ENCODE data around the gene MMS19.
A peak's percentile ranks its signal among the peaks of the same experiment; 100 is the strongest.

MMS19 gene, protein sequence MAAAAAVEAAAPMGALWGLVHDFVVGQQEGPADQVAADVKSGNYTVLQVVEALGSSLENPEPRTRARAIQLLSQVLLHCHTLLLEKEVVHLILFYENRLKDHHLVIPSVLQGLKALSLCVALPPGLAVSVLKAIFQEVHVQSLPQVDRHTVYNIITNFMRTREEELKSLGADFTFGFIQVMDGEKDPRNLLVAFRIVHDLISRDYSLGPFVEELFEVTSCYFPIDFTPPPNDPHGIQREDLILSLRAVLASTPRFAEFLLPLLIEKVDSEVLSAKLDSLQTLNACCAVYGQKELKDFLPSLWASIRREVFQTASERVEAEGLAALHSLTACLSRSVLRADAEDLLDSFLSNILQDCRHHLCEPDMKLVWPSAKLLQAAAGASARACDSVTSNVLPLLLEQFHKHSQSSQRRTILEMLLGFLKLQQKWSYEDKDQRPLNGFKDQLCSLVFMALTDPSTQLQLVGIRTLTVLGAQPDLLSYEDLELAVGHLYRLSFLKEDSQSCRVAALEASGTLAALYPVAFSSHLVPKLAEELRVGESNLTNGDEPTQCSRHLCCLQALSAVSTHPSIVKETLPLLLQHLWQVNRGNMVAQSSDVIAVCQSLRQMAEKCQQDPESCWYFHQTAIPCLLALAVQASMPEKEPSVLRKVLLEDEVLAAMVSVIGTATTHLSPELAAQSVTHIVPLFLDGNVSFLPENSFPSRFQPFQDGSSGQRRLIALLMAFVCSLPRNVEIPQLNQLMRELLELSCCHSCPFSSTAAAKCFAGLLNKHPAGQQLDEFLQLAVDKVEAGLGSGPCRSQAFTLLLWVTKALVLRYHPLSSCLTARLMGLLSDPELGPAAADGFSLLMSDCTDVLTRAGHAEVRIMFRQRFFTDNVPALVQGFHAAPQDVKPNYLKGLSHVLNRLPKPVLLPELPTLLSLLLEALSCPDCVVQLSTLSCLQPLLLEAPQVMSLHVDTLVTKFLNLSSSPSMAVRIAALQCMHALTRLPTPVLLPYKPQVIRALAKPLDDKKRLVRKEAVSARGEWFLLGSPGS

DNA sequence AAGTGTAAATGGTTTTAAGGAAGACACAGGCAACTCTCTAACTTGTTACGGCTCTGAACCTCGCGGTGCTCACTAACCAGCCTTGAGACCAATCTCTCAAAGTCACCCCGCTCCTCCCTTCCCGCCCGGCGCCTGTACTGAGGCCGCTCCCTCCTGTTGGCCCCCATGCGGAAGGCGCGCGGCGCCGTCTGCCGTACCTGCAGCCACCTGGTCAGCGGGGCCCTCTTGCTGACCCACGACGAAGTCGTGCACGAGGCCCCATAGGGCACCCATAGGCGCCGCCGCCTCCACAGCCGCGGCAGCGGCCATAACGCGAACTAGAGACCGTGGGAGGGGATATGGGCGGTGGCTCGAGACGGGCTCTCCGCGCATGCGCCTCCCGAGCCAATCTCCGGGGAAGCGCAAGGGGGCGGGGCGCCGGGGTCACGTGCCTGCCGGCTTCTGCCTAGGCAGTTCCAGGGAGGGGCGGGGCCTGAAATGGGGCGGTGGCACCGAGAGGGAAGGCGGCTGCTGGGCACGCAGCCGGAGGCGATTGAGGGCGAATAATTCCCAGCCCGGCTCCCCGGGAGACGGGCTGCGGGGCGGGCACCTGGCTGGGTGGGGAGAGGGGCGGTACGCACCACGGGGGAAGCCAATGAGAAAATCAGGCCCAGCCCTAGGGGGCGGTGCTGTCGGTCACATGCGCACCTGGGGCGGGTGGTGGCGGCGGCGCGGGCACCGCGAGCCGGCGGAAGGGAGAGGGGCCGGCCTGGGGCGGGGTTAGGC lies at the start of gene MMS19:
TSS of gene MMS19 (minus strand) at position 347 of the 765 bp plus-strand sequence. CDS start at position 309, 38 bp downstream.
- peak; percentile 99 for DNase-seq

DNA sequence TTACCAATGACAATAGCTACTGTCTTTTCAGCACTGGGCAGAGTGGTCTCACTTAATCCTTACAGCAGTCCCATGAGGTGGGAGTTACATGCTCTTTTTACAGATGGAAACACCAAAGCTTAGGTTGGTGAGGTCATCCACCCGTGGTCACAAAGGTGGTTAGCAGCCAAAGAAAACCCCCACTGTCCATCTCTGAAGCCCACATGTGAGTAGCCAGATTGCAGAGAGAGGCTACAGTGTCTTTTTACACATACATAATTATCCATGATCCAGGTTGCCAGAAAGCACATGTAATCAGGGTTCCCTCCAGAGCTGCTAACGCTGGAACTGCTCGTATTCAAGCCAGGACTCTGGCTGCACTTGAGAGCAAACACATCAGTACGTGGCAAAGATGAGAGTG lies 49.7 kb upstream of the MMS19 start:
- no peak for DNase-seq

DNA sequence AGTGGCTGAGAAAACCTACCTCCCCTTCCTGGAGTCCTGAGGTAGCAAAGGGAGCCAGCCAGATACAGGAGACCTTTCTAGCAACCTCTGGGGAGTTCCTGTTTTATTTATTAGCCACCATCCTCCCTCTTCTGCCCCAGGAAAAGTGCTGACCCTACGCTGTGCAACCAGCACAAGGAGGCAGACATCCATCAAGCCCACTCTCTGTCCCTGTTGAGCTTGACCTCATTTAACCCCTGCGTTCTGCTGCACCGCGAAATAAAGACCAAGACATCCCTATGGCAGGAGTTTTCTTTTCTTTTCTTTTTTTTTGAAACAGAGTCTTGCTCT lies 49.0 kb upstream of the MMS19 start:
- DNase-seq: no peak

DNA sequence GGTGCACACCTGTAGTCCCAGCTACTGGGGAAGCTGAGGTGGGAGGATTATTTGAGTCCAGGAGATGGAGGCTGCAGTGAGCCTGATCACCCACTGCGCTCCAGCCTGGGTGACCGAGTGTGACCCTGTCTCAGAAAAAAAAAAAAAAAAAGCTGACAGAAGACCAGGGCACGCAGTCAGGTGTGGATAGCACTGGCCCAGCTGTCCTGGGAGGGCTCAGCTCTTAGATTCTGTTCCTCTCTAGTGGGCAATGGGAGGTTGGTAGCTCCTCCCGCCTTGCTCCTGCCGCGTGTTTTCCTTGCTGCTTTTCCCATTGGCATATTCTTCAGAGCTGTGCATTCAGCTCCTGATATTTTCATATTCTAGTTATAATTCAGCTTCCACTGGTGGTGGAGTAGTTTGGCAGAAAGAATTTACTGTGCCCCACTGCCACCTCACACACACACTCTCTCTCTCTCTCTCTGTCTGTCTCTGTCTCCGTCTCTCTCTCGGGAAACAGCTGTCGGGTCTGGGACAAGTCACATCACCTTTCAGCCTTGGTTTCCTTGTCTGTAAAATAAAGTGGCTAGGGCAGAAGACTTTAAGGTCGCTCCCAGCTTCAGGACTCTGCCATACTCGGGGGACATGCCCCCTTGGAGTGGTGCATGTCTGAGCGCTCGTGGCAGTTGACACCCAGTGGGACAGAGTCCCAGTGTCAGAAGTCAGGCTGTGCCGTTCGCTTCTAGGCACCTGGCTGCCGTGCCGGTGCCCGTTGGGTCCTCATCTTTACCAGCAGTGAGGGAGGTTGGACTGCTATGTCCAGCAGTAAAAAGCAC lies 48.4 kb upstream of the MMS19 start:
- no peak for DNase-seq

DNA sequence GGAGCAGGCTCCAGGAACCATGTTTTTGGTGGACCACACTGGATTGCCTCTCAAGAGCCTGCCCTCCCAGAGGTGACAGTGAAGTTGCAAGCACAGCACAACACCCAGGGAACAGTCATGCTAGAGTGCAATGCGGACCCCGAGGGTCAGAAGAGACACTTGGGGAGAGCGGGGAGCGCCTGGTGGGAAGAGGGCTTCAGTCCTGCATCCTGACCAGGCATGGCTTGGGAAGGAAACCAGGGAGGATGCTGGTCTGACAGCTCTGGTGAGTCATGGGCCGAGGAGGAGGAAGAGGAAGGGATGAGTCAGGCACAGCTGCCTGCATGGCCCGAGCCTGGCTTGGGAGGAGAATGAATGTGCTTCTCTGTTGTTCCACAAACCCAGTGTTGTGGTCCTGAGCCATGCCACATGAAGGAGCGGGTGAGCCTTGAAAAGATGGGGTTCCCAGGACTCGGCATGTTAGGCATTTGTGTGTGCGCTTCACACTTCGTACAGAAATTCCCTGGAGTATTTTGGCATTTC lies 44.9 kb upstream of the MMS19 start:
- DNase-seq: peak; percentile 59

DNA sequence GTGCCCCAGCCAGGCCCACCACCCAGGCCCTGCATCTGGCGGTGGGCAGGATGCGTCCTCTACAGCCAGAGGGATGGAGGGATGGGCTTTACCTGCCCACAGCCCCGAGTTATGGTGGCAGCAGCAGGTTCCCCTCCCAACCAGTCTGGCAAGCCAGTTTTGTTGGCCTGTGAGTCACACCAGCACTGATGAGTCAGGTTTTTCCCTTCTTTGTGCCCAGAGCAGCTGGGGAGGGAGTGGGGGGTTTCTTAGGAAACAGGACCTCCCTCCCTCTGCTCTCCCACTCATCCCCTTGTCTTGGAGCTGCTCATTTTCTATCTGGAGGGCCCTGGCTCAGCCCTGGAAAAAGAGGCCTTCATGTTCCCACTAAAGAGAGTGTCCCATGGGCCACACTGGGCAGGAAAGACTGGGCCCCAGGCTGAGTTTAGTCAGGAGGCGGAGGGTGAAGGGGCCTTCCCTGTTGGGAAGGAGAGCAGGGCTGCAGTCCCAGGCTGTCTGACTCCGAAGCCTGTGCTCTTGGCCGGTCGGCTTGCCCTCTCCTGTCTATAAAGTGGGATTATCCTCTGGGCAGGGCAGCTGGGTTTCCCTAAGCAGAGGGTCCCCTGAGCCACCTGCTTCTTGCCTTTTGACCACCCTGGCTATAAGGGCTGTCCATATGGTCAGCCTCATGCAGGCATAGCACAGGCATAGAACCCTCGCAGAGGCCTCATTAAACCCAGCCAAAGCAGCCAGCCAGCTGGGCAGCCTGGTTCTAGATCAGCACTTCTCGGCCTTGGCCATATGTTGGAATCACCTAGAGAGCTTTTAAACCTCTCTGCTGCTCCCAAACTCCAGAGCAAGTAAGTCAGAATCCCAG lies 44.2 kb upstream of the MMS19 start:
- peak; percentile 40 for DNase-seq

DNA sequence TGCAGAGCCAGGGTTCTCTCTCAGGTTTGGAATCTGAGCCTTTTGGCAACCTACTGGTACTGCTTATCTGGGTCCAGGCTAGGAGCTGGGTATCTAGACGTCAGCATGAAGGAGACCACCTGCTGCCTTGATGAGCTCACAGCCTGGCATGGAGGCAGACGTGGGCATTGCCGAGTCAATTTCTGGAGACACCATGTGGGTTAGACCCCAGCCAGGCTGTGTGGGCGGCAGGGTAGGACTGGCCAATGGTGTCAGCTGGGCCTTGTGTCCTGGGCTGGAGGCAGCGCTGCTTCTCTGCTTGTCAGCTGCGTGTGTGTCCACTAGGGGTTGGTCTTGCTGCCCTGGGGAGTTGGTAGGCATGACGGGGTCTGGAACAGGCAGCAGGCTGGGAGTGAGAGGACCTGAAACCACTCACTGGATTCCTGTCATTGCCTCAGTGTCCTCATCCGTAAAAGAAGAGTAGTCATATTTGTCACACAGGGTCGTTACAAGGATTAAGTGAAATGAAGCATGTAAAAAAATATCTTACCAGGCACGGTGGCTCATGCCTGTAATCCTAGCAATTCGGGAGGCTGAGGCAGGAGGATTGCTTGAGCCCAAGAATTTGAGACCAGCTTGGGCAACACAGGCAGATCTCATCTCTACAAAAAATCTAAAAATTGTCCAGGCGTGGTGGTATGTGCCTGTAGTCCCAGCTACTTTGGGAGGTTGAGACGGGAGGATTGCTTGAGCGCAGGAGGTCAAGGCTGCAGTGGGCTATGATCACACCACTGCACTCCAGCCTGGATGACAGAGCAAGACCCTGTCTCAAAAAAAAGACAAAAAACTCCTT lies 42.7 kb upstream of the MMS19 start:
- DNase-seq: no peak

DNA sequence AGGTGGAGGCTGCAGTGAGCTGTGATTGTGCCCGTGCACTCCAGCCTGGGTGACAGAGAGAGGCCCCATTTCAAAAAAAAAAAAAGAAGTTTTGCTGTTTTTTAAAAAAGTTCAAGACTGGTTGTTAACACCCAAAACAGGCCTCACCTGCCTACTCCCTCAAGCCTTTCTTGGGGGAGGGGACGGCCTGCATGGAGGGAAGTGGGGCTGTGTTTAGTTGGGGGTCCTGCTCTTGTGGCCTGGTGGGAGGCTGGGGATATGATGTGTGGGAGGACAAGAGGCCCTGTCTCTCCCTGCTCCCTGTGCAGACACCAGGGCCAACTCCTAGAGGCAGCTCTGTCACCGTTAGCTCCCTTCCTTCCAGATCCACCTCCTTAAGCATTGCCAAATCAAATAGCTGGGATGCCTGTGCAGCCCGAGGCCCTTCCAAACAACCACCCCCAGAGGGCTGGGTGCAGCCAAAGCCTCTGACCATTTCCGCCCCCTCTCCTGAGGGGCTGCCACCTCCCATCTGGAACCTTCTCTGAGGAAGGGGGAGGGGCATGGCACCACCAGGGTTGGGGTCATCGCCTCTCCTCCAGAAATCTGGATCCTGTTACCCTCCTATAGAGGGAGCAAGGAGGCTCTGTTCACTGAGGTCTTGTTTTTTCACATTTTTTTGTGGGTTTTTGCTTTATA lies 41.4 kb upstream of the MMS19 start:
- no peak for DNase-seq

DNA sequence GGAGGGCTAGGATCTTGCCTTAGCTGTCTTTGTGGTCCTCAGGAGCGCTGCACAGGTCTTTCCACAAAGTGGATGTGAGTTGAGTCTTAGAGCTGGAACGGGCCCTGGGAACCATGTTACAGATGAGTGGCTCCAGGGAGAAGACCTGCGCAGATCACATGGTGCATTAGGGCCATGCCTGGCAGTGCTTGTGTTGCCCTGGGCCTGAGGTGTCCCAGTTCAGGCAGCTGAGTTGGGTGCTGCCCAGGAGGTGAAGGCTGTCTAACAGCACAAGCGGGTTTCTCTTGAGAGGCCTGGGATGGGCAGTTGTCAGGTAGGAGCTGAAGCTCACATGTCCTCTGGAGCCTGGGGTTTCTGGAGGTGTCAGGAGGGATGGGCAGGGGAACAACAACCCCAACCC lies 40.6 kb upstream of the MMS19 start:
- DNase-seq: no peak

DNA sequence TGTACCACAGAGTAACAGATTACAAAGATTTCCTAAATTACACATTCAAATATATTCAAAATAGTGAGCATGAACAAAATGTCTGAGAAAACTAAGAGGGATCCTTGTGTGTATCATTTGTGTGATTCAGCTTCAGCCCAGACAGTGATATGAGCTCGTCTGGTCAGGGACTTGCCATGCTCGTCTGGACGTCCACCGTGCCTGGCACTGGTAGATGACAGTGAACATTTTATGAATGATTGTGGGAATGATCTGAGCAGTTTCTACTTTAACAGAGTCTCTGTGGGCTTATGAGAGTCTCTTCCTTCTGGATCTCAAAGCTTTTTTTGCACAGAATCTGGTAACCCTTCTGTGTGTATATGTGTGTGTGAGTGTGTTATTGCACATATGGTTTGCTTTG lies 40.2 kb upstream of the MMS19 start:
- DNase-seq: no peak

DNA sequence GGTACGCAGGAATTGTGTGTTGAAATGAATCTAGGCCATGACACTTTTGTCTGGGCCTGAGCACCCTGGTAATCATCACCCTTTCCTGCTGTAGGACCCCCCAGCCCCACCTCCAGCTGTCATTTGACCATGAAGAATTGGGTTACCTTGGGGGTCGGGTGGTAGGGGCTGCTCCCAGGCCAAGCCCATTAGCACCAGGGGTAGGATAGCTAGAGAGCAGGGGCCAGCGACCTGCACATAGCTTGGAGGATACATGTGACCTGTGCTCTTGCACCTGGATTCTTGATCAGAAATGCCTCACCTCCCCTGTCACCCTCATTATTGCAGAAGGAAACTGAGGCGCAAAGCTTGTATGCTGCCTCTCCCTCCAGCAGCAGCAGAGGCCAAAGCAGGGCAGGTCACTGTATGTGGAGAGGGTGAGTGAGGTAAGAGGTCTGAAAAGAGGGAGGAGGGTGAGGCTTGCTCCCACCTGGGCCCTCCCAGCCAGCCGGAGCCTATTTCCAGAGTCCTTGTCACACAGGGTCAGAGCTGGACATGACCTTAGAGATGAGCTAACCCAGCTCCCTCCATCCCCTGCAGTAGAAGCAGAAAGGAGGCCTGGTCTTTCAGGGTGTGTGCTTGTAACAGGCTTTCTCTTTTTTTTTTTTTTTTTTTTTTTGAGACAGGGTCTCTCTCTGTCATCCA lies 39.1 kb upstream of the MMS19 start:
- no peak for DNase-seq

DNA sequence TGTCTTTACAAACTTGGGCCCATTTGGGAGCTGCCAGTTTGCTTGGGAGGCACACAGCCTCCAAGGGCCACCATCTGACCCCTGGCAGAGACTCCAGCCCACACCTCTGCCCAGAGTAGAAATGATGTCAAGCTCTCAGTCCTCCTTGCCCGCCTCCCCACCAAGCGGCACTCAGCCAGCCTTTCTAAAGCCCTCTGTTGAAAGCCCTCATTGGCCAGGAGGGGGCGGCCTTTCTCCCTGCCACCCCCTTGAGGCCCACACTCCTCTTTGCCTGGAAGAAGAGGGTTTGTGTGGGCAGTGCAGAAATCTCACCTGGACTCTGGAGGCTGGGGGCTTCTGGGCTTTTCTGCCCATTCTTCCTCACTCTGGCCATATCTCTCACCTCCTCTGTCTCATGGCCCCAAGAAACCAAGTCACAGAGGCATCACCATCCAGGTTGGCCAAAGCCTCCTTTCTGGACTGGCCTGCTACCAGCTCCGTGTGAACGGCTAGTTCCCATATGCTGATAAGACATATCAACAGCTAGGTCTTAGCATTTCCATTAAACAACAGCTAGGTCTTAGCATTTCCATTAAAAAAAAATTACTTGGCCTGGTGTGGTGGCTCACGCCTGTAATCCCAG lies 36.6 kb upstream of the MMS19 start:
- DNase-seq: no peak

DNA sequence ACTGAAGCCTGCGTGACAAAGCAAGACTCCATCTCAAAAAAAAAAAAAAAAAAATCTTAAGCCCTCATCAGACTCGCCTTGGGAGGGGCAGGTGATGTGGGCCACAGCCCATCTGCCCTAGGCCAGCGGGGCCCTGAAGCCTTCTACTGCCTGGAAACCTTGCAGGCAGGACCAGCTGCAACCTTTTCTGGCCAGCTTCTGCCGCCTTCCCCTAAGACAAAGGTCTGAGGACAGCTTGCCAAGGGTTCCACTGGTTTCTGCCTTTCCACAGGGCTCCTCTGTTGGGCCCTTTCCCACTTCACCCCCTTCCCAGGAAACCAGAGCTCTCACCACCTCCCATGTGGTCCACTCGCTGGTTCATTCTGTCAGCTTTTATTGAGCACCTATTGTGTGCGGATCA lies 35.7 kb upstream of the MMS19 start:
- DNase-seq: no peak

DNA sequence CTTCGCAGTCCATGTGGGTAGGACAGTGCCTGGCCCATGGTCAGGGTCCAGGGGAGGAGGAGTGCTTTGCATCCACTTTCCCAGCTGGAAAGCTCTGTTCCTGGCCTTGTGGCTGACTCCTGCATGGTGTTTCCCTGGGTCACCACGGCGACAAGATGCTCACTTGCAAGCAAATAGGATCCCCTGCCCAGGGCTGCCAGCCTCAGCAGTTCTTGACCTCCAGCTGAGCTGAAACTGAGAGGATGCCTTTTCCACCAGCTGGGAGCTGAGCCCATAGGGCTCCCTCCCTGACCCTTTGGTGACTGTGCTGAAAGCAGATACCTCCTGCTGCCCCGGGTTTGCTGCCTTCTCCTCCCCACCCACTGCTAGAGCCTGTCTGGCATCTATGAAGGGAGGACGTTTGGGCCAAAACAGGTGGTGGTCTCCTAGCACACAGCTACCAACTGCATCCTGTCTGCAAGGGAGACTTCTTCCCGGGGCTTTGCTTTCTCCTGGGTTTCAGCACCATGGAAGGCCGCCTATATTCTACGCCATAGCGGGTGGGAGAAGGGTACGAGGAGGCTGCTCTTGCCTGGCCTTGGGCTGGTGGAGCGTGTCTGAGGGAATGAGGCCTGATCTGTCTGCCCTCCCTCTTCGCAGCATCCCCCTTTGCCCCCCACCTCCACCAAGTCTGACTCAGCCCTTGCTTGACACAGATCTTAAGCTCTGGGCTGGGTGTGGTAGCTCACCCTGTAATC lies 34.9 kb upstream of the MMS19 start:
- DNase-seq: no peak

DNA sequence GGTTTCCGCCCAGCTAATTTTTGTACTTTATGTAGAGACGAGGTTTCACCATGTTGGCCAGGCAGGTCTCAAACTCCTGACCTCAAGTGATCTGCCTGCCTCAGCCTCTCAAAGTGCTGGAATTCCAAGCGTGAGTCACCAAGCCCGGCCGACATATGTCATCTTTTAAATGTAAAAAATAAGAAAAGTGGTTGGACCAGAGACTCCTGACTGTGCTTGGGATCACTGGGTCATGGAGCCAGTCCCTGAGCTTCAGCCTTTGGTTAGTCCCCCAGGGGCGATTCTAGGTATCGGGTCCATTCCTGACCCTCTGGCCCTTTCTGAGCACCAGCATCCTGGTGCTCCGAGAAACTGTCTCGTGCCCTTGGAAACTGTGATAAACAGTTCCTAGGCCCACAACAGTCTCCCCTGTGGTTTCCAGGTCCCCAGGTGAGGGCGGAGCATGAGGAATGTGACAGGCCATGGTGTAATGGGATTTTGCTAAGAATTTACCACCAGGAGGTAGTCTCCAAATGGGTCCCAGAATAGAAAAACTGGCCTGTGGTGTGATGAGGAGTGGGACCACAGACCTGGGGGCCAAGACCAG lies 33.3 kb upstream of the MMS19 start:
- DNase-seq: no peak

DNA sequence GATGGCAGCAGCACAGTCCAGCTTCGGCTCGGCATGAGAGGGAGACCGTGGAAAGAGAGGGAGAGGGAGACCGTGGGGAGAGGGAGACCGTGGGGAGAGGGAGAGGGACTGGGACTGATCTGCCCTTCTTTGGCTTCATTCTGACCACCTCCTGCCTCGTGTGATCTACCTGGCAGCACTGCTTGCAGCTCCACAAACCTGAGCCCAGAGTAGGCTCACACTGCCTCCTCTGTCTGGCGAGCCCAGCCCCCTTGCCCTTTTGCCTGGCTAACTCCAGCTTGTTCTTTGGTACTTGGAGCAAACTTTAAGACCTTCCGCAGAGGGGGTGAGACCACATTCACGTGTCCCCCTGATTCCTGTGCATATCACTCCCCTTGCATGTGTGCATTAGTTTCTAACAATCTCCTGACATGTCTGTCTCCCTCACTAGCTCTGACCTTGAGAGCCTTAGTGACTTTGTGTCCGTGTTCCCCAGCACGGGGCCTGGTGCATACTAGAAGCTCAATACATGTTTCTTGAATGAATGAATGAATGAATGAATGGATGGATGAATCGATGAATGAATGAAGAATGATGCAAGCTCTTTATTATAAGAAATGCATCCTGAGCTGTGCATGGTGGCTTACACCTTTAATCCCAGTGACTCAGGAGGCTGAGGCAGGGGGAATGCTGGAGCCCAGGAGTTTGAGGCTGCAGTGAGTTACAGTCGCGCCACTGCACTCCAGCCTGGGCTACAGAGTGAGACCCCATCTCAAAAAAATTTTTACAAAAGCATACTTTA lies 31.7 kb upstream of the MMS19 start:
- DNase-seq: no peak

Measured in NK-92 treated with Interleukin-12 subunit alpha and Interleukin-12 subunit beta, amount 100 ng/mL, for 24 hours (cell line).